SK-N-SH treated with all-trans-retinoic acid at 6 μM for 48 hours (cell line): Measurements from ENCODE around the gene KHDRBS1.

Source experiments
- ARNTL ChIP-seq: fragments of 450-650 bp; formaldehyde crosslinking; IDR thresholded peaks from 2 replicates; pipeline ENCODE4 v1.5.0; 2020; ENCODE audit warnings: low read depth, mild to moderate bottlenecking, moderate library complexity, borderline replicate concordance
- CSDC2 ChIP-seq: fragments of 250-450 bp; sonication (Bioruptor Pico); IDR thresholded peaks from 2 replicates; pipeline ENCODE4 v1.5.0; 2020; ENCODE audit warnings: mild to moderate bottlenecking, moderate library complexity
- GLIS3 ChIP-seq: fragments of 250-450 bp; sonication (Bioruptor Pico); IDR thresholded peaks from 2 replicates; pipeline ENCODE4 v1.5.0; 2020; ENCODE audit warnings: mild to moderate bottlenecking, moderate library complexity
- ISL1 ChIP-seq: fragments of 250-450 bp; sonication (Bioruptor Pico); IDR thresholded peaks from 2 replicates; pipeline ENCODE4 v2.1.2; 2022; ENCODE audit warnings: mild to moderate bottlenecking, moderate library complexity
- SNAI2 ChIP-seq: fragments of 250-450 bp; sonication (Bioruptor Pico); IDR thresholded peaks from 2 replicates; pipeline ENCODE4 v1.5.0; 2020; ENCODE audit warnings: mild to moderate bottlenecking, moderate library complexity
- ZC3H10 ChIP-seq: fragments of 250-450 bp; sonication (Bioruptor Pico); IDR thresholded peaks from 2 replicates; pipeline ENCODE4 v1.5.1; 2021; ENCODE audit warnings: mild to moderate bottlenecking, moderate library complexity
- ZNF565 ChIP-seq: fragments of 450-650 bp; formaldehyde crosslinking; conservative IDR thresholded peaks from 2 replicates; pipeline ENCODE4 v1.5.0; 2020; ENCODE audit warnings: low read depth, mild to moderate bottlenecking, moderate library complexity
- TF ChIP-seq, protein P1 (sequence below): fragments of 250-450 bp; sonication (Bioruptor Pico); IDR thresholded peaks from 2 replicates; pipeline ENCODE4 v1.5.1; 2020; ENCODE audit warnings: low read depth, mild to moderate bottlenecking, moderate library complexity
- TF ChIP-seq, protein P2 (sequence below): fragments of 250-450 bp; sonication (Bioruptor Pico); IDR thresholded peaks from 2 replicates; pipeline ENCODE4 v1.8.0; 2020; ENCODE audit warnings: mild to moderate bottlenecking, moderate library complexity, borderline replicate concordance

DNA sequence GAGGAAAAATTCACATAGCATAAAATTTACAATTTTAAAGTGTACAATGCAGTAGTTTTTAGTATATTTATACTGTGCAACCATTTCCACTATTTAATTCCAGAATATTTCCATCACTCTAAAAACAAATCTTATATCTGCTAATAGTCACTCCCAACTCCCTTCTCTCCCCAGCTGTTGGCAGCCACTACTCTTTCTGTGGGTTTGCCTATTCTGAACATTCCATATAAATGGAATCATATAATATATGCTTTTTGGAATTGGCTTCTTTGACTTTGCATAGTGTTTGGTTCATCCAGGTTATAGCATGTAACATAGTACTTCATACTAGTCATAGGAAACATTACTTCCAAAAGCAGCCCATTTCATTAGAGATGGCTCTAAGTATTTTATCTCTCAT is 34.0 kb downstream of the KHDRBS1 start:
- TF ChIP-seq, protein P1, sequence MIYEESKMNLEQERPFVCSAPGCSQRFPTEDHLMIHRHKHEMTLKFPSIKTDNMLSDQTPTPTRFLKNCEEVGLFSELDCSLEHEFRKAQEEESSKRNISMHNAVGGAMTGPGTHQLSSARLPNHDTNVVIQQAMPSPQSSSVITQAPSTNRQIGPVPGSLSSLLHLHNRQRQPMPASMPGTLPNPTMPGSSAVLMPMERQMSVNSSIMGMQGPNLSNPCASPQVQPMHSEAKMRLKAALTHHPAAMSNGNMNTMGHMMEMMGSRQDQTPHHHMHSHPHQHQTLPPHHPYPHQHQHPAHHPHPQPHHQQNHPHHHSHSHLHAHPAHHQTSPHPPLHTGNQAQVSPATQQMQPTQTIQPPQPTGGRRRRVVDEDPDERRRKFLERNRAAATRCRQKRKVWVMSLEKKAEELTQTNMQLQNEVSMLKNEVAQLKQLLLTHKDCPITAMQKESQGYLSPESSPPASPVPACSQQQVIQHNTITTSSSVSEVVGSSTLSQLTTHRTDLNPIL (CRISPR knock-in tag) = no peak
- no peak for TF ChIP-seq ARNTL
- no peak for TF ChIP-seq ZNF565 (CRISPR knock-in tag)
- TF ChIP-seq, protein P2, sequence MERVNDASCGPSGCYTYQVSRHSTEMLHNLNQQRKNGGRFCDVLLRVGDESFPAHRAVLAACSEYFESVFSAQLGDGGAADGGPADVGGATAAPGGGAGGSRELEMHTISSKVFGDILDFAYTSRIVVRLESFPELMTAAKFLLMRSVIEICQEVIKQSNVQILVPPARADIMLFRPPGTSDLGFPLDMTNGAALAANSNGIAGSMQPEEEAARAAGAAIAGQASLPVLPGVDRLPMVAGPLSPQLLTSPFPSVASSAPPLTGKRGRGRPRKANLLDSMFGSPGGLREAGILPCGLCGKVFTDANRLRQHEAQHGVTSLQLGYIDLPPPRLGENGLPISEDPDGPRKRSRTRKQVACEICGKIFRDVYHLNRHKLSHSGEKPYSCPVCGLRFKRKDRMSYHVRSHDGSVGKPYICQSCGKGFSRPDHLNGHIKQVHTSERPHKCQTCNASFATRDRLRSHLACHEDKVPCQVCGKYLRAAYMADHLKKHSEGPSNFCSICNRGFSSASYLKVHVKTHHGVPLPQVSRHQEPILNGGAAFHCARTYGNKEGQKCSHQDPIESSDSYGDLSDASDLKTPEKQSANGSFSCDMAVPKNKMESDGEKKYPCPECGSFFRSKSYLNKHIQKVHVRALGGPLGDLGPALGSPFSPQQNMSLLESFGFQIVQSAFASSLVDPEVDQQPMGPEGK (CRISPR knock-in tag) = no peak
- no peak for TF ChIP-seq ZC3H10 (CRISPR knock-in tag)
- TF ChIP-seq SNAI2 (CRISPR knock-in tag) = no peak
- no peak for TF ChIP-seq ISL1 (CRISPR knock-in tag)
- no peak for TF ChIP-seq GLIS3 (CRISPR knock-in tag)
- TF ChIP-seq CSDC2 (CRISPR knock-in tag) = no peak
